Stimulated activated CD8-positive, alpha-beta memory T cell treated with anti-CD3 and anti-CD28 coated beads, Interleukin-4, amount 100 ng/mL, for 48 hours (primary cell): ENCODE results near the gene KRTAP10-5.

ENCODE experiments used
- DNase-seq: peaks from one replicate; pipeline ENCODE4 v3.0.0-alpha.2; 2020

The KRTAP10-5 gene

GRCh38 chr21:44548381-44548780 is 32.0 kb downstream of the KRTAP10-5 start:
- DNase-seq = peak; percentile 12

GRCh38 chr21:44547656-44548331 is 32.6 kb downstream of the KRTAP10-5 start:
- peak; percentile 35 for DNase-seq

DNA sequence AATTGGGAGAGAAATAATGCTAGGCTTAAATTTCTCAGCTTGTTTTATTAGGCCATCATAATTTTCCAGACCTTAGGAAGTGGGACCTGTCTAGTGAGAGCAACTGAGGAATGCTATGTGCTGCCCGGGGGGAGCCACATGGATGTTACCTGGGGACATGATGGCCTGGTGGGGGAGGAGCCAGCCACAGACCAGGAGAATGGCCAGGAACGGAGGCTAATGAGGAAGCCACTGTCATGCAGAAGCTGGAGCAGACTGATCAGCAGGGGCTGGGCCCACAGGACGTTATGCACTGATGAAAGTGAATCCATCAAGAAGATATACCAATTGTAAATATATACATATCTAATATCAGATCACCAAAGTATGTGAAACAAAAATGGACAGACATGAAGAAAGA is 35.8 kb downstream of the KRTAP10-5 start:
- DNase-seq = peak; percentile 10

DNA sequence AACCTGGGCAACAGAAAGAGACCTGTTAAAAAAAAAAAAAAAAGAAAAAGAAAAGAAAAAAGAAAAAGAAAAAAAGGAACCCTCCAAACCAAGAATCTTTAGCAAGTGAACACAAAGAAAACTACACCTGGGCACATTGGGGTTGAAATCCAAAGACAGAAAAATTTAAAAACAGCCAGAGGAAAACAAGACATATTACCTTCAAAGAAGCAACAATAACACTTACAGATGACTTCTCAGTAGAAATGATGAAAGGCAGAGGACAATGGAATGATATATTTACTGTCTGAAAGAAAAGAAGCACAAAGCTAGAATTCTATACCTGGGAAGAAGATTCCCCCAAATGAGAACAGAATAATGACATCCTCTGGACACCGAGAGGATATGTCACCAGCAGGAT is 37.7 kb downstream of the KRTAP10-5 start:
- no peak for DNase-seq

DNA sequence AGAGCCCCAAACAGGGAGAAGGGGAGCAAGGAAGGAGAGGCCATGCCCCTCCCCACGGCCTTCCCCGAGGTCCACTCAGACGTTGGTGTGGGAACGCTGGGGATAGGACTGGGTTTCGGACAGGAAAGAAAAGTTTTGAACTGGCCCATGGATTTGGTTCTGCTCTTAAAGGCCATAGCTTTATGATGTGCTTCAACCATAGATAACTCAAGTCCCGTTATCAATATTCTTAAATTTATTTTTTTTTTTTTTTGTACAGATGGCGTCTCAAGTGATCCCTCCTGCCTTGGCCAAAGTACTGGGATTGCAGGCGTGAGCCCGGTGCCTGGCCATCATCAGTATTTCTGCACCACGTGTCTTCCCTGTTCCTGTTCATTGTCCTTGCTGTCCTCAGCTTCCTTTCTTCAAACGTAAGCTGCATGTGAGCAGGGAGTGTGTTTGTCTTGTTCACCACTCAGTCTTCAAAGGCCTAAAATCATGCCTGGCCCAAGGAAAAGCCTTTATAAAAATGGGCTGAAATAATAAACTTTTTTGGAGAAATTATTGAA is 39.6 kb downstream of the KRTAP10-5 start:
- no peak for DNase-seq

DNA sequence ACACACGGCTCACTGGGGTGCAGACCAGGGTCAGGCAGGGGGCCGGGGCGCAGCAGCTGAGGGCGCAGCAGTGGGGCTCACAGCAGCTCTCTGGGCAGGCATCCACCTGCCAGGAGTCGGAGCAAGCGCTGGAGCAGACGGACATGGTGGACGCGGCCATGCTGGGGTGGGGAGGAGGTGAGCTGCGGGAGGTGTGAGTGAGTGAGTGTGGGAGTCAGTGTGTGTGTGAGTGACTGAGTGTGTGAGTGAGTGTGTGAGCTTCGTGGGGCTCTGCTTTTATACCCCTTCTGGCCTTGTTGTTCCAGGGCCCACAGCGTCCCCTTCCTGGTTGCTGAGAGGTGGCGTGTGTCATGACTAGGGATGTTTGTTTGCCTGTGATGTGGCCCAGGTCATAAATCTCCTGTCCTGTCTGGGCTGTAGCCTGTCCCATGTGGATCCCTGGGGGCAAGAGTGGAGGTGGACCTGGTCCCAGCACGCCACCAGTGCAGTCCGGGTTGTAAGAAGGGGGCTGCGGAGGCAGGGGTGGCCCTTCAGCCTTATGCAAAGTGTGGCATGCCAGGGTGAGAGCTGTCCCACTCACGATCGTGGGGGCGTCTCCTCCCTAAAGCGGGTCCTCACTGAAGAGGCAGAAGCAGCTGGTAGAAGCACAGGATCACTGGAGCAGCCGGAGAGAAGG is 40.3 kb downstream of the KRTAP10-5 start, which contains the start of gene KRTAP10-1:
TSS of gene KRTAP10-1 (minus strand) at position 205 of the 676 bp plus-strand sequence. CDS start at position 160, 45 bp downstream.
- DNase-seq = peak; percentile 7

- DNase-seq = peak; percentile 12
These were observed 41.4 kb downstream of the KRTAP10-5 start for GRCh38 chr21:44539046-44539445.

DNA sequence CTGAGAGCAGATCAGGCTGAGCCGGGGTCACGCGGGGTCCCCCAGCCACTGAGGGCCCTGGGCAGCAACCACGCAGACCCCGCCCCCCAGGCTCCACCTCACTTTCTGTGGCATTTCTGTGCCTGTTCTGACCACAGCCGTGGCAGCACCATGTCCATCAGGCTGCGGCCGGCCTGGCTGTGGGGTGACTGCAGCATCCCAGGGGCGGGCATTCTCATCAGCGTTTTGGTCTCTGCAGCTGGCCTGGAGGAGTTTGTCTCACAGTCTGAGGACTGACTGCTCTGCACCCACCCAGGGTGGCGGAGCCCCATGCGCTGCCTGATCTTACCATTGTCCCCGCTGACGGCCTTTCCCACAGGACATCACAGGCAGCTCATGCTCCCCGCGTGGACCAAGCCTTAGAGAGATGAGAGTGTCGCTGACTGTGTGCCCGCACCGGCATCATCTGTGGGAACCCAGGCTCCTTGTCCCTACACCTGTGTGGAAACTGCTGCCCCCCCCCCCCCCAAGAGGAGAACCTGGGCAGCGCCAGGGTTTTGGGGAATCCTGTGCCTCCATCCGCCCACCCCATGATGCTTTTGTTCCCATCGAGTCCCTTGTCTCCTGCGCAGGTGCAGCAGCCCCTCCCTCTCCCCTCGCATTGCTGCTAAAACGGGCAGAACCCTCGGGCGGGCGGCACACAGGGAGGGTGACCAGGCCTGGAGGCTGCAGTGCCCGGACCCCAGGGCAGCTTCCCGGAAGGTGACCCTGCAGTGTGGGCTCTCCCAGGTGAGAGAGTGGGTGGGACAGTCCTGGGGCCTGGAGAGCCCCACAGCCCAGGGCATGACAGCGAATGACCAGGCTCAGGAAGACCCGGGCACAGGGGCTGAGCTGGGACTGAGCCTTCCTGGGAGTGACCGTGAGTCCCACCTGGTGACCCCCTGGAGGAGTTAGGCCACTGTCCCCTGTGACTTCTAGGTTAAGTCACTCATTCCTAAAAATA is 42.2 kb downstream of the KRTAP10-5 start:
- no peak for DNase-seq

DNA sequence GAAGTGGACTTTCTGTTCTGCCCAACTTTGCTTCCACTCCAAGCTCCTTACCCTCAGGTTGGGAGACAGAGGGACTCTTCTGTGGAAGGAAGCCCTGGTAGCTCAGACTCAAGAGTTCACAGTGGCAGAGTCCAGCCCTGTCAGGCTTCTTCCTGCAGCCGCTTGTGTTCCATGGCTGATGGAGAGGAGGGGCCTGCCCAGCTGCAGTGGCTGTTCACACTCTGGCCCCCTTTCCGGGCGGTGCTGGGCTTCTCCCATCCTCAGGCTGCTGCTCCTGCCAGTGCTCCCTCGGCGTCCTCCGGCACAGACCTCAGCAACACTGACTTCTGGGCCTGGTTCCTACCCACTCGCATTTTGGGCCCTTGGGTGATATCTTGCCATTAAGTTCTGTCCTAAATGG is 44.4 kb downstream of the KRTAP10-5 start:
- no peak for DNase-seq

DNA sequence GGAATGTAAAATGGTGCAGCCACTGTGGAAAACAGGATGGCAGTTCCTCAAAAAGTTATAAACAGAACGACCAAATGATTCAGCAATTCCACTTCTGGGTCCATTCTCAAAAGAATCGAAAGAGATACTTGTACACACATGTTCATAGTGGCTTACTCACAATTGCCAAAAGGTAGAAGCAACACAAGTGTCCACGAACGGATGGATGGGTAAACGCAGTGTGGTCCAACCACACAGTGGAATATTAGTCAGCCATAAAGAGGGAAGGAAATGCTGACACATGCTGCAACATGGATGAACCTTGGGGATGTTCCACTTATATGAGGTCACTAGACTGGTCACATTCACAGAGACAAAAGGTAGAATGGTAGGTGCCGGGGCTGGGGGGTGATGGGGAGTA is 45.7 kb downstream of the KRTAP10-5 start:
- no peak for DNase-seq

DNA sequence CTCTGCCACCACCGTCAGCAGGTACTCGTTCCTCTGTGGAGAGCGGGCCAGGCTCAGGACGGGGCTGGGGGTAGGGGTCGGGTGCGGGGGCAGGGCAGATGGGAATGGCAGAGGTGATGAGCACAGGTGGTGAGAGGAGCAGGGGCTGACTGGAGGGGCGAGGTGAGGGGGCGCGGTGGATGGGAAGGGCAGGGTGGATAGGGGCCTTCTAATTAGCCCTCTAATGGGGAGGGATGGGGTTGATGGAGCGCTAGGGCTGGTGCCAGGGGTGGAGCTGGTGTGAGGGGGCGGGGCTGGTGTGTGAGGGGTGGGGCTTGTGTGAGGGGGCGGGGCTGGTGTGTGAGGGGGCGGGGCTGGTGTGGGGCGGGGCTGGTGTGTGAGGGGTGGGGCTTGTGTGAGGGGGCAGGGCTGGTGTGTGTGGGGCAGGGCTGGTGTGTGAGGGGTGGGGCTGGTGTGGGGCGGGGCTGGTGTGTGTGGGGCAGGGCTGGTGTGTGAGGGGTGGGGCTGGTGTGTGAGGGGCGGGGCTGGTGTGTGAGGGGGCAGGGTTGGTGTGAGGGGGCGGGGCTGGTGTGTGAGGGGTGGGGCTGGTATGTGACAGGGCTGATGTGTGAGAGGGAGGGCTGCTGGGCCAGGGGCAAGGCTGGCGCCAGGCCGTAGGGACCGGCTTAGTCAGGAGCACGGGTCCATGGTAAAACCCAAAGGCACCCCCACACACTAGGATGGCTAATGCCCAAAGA is 46.3 kb downstream of the KRTAP10-5 start:
- DNase-seq = no peak

GRCh38 chr21:44533121-44533890 is 47.1 kb downstream of the KRTAP10-5 start:
- DNase-seq = no peak

- DNase-seq = no peak
These were observed 47.7 kb downstream of the KRTAP10-5 start for GRCh38 chr21:44532712-44533111.

GRCh38 chr21:44531606-44532564 is 48.5 kb downstream of the KRTAP10-5 start:
- no peak for DNase-seq

DNA sequence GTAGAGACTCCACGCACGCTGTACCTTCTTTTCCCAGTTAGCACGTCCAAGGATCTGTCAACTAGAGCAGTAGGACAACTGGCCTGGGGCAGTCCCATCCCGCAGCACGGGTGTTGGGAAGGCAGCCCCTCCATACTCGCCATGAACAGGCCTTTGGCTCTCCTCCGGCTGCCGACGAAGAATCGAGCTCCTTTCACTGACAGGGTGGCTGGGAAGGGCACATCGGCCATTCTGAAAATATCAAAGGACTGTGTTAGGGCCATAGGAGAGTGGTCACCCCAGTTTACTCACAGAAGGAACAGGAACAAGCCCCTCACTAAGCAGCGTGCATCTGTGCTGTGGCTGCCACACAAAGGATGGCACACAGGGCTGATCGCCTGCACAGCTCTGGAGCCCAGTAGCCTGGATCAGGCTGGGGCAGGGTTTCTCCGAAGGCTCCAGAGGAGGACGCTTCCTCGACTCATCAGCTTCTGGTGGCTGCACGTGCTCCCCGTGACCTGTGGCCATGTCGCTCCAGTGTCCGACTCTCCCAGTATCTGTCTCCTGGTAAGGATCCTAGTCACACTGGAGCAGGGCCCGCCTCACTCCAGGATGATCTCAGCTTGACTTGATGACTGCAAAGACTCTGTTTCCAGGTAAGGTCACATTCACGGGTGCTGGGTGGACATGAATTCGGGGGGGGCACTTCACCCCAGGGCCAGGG is 49.4 kb downstream of the KRTAP10-5 start:
- DNase-seq = no peak

GRCh38 chr21:44530221-44530902 is 50.0 kb downstream of the KRTAP10-5 start:
- no peak for DNase-seq

- no peak for DNase-seq
These were observed 50.8 kb downstream of the KRTAP10-5 start for GRCh38 chr21:44529503-44530125.
